Endothelial cell of umbilical vein (primary cell): Measurements from ENCODE around the gene UBE2Q1. TPM values are rescaled to one million over a fixed set of nuclear protein-coding genes. Genes with fewer than 3 reads are reported as not detected.
A peak's percentile ranks its signal among the peaks of the same experiment; 100 is the strongest.

Experiments
- BruUV-seq: library from RNA; stranded (reverse); fragments of 400-500 nt; replicated peaks from 2 replicates; lab custom pipeline; 2021; lab: Mats Ljungman, UMichigan
- CTCF ChIA-PET: fragments of 300-600, 350-600 bp; sonication (Branson Sonifier 250); formaldehyde crosslinking; loops from one replicate; lab custom pipeline; 2021; ENCODE audit warnings: antibody characterized with exemption, inconsistent platforms; lab: Charles Lee
- POLR2A ChIA-PET: fragments of 300-600, 350-600 bp; sonication (Branson Sonifier 250); formaldehyde crosslinking; loops from one replicate; lab custom pipeline; 2021; ENCODE audit warnings: antibody characterized with exemption, inconsistent platforms; lab: Charles Lee
- DNase-seq: peaks from one replicate; pipeline ENCODE4 v3.0.0-alpha.2; 2011; ENCODE audit warnings: low read depth, low spot score
- FAIRE-seq: peaks from 2 replicates; lab custom pipeline; 2011; peaks lifted over from hg19 to GRCh38; lab: Jason Lieb, UNC
- H2AFZ ChIP-seq: 2 replicates; pipeline ENCODE4 v1.6.0; 2012; ENCODE audit warnings: low read depth, low read length, control low read depth, inconsistent platforms
- H3K27ac ChIP-seq: 2 replicates; pipeline ENCODE4 v1.5.1; 2011; ENCODE audit warnings: low read depth, mild to moderate bottlenecking, control low read depth, low read length, moderate library complexity; ENCODE audit not compliant: insufficient read depth
- H3K27me3 ChIP-seq, 2 experiments: 2 replicates each; pipeline versions ENCODE4 v1.6.0 to v1.6.1; 2011; ENCODE audit warnings: low read length in 2 of 2, mixed read lengths in 1 of 2; ENCODE audit not compliant: control insufficient read depth in 2 of 2, insufficient read depth in 2 of 2
- H3K36me3 ChIP-seq, 2 experiments: 2 replicates in 1 of 2; 3 replicates in 1 of 2; pipeline ENCODE4 v1.5.1; 2011; ENCODE audit warnings: low read length in 2 of 2, mild to moderate bottlenecking in 1 of 2, moderate library complexity in 1 of 2; ENCODE audit not compliant: control insufficient read depth in 2 of 2, insufficient read depth in 2 of 2; ENCODE audit errors: extremely low read depth in 1 of 2
- H3K4me1 ChIP-seq: 3 replicates; pipeline ENCODE4 v1.5.1; 2011; ENCODE audit warnings: mild to moderate bottlenecking, low read length; ENCODE audit not compliant: control insufficient read depth, insufficient read depth; ENCODE audit errors: extremely low read depth
- H3K4me2 ChIP-seq: 2 replicates; pipeline ENCODE4 v1.6.1; 2011; ENCODE audit warnings: low read length, control low read depth, mixed read lengths; ENCODE audit not compliant: insufficient read depth
- H3K4me3 ChIP-seq, 3 experiments: fragments of 200-600 bp in 1 of 3; sonication (generic), shearing (Covaris generic) in 1 of 3; replicated peaks in 1 of 3; 2 replicates each; pipeline ENCODE4 v1.5.1; 2011 to 2016; ENCODE audit warnings: control low read depth in 3 of 3, low read length in 3 of 3, mild to moderate bottlenecking in 2 of 3, inconsistent platforms in 1 of 3, low read depth in 1 of 3, moderate library complexity in 1 of 3; ENCODE audit not compliant: insufficient read depth in 1 of 3
- H3K79me2 ChIP-seq: 2 replicates; pipeline ENCODE4 v1.6.0; 2012; ENCODE audit warnings: low read length, inconsistent platforms; ENCODE audit not compliant: control insufficient read depth, insufficient read depth
- H3K9ac ChIP-seq: replicated peaks from 2 replicates; pipeline ENCODE3; 2011; ENCODE audit warnings: low read length, control low read depth; ENCODE audit not compliant: insufficient read depth; ENCODE audit errors: extremely low read depth
- H3K9me1 ChIP-seq: replicated peaks from 3 replicates; pipeline ENCODE4 v1.6.0; 2011; ENCODE audit warnings: mild to moderate bottlenecking, low read length; ENCODE audit not compliant: control insufficient read depth, insufficient read depth; ENCODE audit errors: extremely low read depth
- H3K9me3 ChIP-seq: replicated peaks from 2 replicates; pipeline ENCODE4 v1.5.1; 2012; ENCODE audit warnings: low read length, inconsistent platforms; ENCODE audit not compliant: control insufficient read depth, insufficient read depth
- H4K20me1 ChIP-seq: replicated peaks from 2 replicates; pipeline ENCODE3; 2011; ENCODE audit warnings: mild to moderate bottlenecking, low read length; ENCODE audit not compliant: control insufficient read depth, insufficient read depth; ENCODE audit errors: extremely low read depth
- EZH2 ChIP-seq: IDR thresholded peaks from 2 replicates; pipeline ENCODE4 v1.6.1; 2012; ENCODE audit warnings: borderline replicate concordance, low read depth, mild to moderate bottlenecking, moderate library complexity, low read length, inconsistent platforms; ENCODE audit not compliant: severe bottlenecking
- FOS ChIP-seq: IDR thresholded peaks from 2 replicates; pipeline ENCODE4 v1.6.1; 2011; ENCODE audit warnings: mild to moderate bottlenecking, low read length, moderate library complexity, borderline replicate concordance; ENCODE audit not compliant: insufficient read depth
- GATA2 ChIP-seq: IDR thresholded peaks from 2 replicates; pipeline ENCODE4 v1.7.0; 2011; ENCODE audit warnings: low read depth, mild to moderate bottlenecking, moderate library complexity, mixed read lengths, low read length; ENCODE audit not compliant: insufficient read length, insufficient read depth
- JUN ChIP-seq: IDR thresholded peaks from 2 replicates; pipeline ENCODE4 v1.6.1; 2011; ENCODE audit warnings: borderline replicate concordance, low read depth; ENCODE audit not compliant: insufficient read length, insufficient read depth
- MYC ChIP-seq: IDR thresholded peaks from one replicate; pipeline ENCODE4 v1.6.1; 2011; ENCODE audit warnings: mild to moderate bottlenecking, low read depth, low read length
- POLR2A ChIP-seq: IDR thresholded peaks from 2 replicates; pipeline ENCODE4 v1.6.1; 2012; ENCODE audit warnings: low read depth, mild to moderate bottlenecking, control low read depth, low read length
- POLR2AphosphoS5 ChIP-seq: IDR thresholded peaks from 2 replicates; pipeline ENCODE4 v1.6.1; 2012; ENCODE audit warnings: low read depth, mild to moderate bottlenecking, control low read depth, low read length, moderate library complexity; ENCODE audit not compliant: insufficient read depth
- dilution Hi-C: fragments of 300-500 bp; cut with MboI; formaldehyde crosslinking; loops from one replicate; pipeline ENCODE4 v1.15.0; 2019; ENCODE audit warnings: low sequenced_read_pairs; ENCODE audit not compliant: extremely low pct_ligation_motif_present
- intact Hi-C: fragments of 100-400 bp; cut with micrococcal nuclease; formaldehyde crosslinking; loops from one replicate; pipeline ENCODE4 v1.10.0; 2022
- polyA plus RNA-seq, 4 experiments: library from polyadenylated mRNA; depleted of rRNA in 3 of 4; stranded (reverse) in 3 of 4; unstranded in 1 of 4; fragments of >200 nt; gene quantifications; 2 replicates each; pipeline versions ENCODE4 v1.2.1 to v1.2.3, GENCODE V29; 2011 to 2012; ENCODE audit warnings: missing spikeins in 1 of 4
- total RNA-seq: library from RNA; stranded (reverse); gene quantifications from 2 replicates; pipeline ENCODE4 v1.2.3, GENCODE V29; 2021
- TF ChIP-seq, protein P1 (sequence below): IDR thresholded peaks from 2 replicates; pipeline ENCODE4 v1.6.1; 2011; ENCODE audit not compliant: insufficient read depth, insufficient read length
- TF ChIP-seq, protein P2 (sequence below), 2 donors: IDR thresholded peaks; 1 replicate in 1 of 2; 2 replicates in 1 of 2; pipeline ENCODE4 v1.5.1; 2011; ENCODE audit warnings: low read length in 2 of 2, mild to moderate bottlenecking in 2 of 2, moderate library complexity in 2 of 2, control low read depth in 1 of 2, inconsistent platforms in 1 of 2, low read depth in 1 of 2; ENCODE audit not compliant: insufficient read depth in 1 of 2; ENCODE audit errors: extremely low read depth in 1 of 2

Gene UBE2Q1
- total and polyA plus RNA-seq, 2 donors (not counting 3 experiments of a cell fraction or from before 2014, with no cell fraction given), result 16.5 to 85.4 TPM

DNA sequence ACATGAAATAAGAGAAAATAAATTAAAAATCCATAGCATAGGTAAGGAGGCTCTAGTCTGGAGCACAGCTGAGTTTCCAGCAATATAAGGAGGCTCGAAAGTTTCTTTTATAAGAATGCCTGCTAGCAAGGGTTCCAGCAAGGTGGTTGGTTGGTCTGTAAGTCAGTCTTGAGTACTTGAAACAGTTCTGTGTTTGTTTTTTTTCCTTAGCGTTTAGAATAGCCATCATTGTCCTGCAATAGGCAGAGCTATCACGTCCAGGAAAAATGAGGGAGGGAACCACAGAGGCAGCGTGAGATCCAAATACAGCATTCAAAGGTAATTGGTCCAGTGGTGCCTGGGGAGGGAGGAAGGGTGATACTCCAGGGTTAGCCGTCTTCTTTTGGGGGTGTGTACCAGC, 8.4 kb downstream of the UBE2Q1 start:
- Histone ChIP-seq H3K79me2 (peaks cover 3% of the 10 kb centered on the region), H3K27ac (no peak overlapping the region), H3K4me3 (no peak overlapping the region), H3K4me2 (no peak overlapping the region), H3K9me3 (no peaks in the 10 kb centered on the region), H3K4me1 (no peaks in the 10 kb centered on the region), H2AFZ (no peak overlapping the region), H3K9ac (no peak overlapping the region), H4K20me1 (no peaks in the 10 kb centered on the region), H3K27me3 (no peaks in the 10 kb centered on the region), H3K36me3 (peaks cover 41 to 54% of the 10 kb centered on the region in 2 experiments), H3K9me1 (no peaks in the 10 kb centered on the region)
- ChIA-PET POLR2A (no interaction called here), CTCF (interaction anchor here (7.4 kb wide), 1 partner anchor 68 kb away, joined by 489 read pairs; no protein-coding TSS in a partner anchor)
- DNase-seq, result no peak
- TF ChIP-seq EZH2, result no peak
- TF ChIP-seq FOS, result no peak
- no peak for TF ChIP-seq POLR2A
- TF ChIP-seq MYC, result no peak
- TF ChIP-seq, protein P1, sequence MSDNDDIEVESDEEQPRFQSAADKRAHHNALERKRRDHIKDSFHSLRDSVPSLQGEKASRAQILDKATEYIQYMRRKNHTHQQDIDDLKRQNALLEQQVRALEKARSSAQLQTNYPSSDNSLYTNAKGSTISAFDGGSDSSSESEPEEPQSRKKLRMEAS, result no peak
- TF ChIP-seq POLR2AphosphoS5, result no peak
- TF ChIP-seq GATA2, result no peak
- TF ChIP-seq, protein P2, sequence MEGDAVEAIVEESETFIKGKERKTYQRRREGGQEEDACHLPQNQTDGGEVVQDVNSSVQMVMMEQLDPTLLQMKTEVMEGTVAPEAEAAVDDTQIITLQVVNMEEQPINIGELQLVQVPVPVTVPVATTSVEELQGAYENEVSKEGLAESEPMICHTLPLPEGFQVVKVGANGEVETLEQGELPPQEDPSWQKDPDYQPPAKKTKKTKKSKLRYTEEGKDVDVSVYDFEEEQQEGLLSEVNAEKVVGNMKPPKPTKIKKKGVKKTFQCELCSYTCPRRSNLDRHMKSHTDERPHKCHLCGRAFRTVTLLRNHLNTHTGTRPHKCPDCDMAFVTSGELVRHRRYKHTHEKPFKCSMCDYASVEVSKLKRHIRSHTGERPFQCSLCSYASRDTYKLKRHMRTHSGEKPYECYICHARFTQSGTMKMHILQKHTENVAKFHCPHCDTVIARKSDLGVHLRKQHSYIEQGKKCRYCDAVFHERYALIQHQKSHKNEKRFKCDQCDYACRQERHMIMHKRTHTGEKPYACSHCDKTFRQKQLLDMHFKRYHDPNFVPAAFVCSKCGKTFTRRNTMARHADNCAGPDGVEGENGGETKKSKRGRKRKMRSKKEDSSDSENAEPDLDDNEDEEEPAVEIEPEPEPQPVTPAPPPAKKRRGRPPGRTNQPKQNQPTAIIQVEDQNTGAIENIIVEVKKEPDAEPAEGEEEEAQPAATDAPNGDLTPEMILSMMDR (IDR thresholded peaks at IDR 0.05; ENCODE audit: extremely low read depth in 1 of 2, insufficient read depth in 1 of 2, low read depth in 1 of 2, low read length in 2 of 2), result no peak
- TF ChIP-seq JUN, result no peak
- TSS peak; percentile 48 for BruUV-seq
- FAIRE-seq, result no peak
- intact Hi-C loops, result no loop called here
- dilution Hi-C loops, result no loop called here
